ENCODE data around the gene ZBP1.
A peak's percentile ranks its signal among the peaks of the same experiment; 100 is the strongest.

The ZBP1 gene

GRCh38 chr20:57616143-57616951 lies 3.9 kb downstream of the ZBP1 start:
- peak; percentile 56 for DNase-seq

DNA sequence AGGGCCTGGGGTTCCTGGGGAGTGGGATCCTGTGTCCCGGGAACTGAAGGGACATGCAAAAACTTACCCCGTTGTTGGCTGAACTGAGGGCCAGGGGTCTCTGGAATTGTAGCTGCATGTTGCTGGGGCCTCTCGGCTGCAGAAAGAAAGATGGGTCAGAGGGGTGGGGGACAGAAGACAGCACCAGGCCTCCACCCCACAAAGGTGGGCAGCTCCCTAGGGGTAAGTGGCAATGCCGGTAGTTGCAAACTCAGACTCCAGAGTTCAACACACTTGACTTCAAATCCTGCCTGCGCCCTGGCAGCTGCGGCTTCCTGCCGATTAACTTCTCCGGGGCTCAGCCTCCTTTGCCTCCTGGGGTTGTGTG lies 4.8 kb downstream of the ZBP1 start:
- DNase-seq = peak; percentile 50

- peak; percentile 53 for DNase-seq
These were observed 5.5 kb downstream of the ZBP1 start for GRCh38 chr20:57614490-57615444.

- DNase-seq = peak; percentile 50
These were observed 6.7 kb downstream of the ZBP1 start for GRCh38 chr20:57613481-57613921.

GRCh38 chr20:57612916-57613315 lies 7.3 kb downstream of the ZBP1 start:
- peak; percentile 24 for DNase-seq

GRCh38 chr20:57612436-57612835 lies 7.8 kb downstream of the ZBP1 start:
- DNase-seq = peak; percentile 26

DNA sequence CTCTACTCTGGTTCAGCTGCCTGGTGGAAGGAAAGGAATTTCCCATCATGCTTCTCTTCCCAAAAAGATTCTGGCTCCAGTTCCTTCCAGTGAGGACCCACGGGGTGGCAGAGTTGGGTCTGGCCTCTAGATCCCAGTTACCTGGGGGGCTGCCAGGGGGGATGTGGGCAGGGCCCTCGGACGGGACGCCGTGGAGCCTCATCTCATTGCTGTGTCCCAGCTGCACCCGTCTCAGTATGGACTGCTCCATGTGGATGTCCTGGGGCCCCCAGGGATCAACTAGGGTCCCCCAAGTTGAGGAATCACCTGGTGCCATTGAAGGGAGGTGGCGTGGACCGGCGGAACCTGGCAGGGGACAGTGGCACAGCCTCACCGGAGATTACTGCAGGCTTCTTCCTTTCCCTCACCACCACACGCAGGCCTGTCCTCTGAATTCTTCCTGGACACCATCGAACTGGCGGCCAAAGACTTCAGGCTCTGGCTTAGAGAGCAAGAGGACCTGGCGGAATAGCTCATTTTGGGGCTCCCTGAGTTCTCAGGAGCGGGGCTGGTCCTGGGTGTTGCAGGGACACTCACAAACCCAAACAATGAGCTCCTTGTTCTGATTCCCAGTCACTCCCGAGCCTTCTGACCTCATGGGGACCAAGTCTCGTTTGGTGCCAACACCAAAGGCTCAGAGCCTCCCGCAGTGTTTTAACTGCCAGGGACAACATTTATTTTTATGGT lies 8.5 kb downstream of the ZBP1 start:
- peak; percentile 26 for DNase-seq

- no peak for DNase-seq
These were observed 9.8 kb downstream of the ZBP1 start for GRCh38 chr20:57610261-57610952.

DNA sequence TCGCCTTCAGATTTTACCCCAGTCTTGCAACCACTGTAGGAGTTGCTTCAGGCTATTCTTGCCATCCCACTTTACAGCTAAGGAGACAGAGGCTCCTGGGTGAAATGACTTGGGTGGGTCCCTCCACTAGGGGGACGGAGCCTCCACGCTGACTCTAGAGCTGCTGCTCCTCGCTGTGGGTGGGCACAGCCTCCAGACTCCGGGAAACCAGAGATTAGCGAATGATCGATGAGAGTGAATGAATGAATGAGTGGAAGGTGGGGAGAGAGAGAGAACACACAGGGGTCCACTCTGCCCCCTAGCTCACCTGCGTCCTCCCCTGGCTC lies 10.4 kb downstream of the ZBP1 start:
- no peak for DNase-seq

- no peak for DNase-seq
These were observed 11.0 kb downstream of the ZBP1 start for GRCh38 chr20:57609086-57609841.

DNA sequence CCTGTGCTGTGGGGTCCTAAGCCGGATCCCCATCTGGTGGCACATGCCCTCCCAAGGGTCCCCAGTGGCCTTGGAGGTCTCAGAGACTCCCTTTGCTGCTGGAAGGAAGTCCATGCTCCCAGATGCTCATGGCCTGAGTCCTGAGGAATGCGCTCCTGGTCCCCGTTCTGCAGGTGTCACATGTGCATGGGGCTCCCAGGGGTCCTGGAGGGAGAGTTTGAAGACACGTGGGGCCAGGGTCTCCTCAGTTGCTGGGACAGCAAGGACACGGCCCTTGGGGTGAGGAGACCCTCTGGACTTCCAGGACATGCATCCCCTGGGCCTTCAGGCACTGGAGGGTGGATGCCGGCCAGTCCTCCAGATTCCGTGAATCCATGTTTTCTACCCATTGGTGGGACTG lies 11.7 kb downstream of the ZBP1 start:
- no peak for DNase-seq

GRCh38 chr20:57605878-57606277 lies 14.3 kb downstream of the ZBP1 start:
- DNase-seq = no peak

- no peak for DNase-seq
These were observed 15.2 kb downstream of the ZBP1 start for GRCh38 chr20:57605045-57605444.

DNA sequence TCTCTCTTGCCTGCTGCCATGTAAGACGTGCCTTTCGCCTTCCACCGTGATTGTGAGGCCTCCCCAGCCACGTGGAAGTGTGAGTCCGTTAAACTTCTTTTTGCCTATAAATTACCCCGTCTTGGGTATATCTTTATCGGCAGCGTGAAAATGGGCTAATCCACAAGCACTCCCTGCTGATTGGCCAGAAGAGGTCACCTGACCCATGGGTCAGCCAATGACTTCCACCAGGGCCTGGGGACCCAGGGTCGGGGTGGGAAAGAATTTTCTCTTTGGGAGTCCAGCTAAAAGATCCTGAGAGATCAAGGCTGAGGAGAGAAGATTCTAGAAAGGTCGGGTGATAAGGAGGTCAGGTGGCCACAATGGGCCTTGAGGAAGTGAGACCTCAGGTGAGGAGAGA lies 17.1 kb downstream of the ZBP1 start:
- no peak for DNase-seq

- no peak for DNase-seq
These were observed 18.5 kb downstream of the ZBP1 start for GRCh38 chr20:57601737-57602136.

DNA sequence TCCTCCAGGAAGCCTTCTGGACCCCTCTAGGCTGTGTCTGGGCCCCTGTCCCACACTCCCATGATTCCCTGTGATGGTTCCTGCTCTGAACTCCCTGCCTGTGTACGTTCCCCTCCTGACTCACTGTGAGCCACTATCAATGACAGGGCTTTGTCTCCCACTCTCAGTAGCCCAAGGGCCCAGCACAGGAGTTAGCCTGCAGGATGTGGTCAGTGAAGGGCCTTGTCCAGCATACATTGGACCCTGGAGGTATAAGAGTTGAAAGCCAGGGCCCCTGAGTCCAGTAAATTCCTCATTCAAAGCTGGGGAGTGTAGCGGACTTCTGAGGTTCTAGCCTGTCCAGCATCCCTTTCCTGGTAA lies 19.0 kb downstream of the ZBP1 start:
- no peak for DNase-seq

DNA sequence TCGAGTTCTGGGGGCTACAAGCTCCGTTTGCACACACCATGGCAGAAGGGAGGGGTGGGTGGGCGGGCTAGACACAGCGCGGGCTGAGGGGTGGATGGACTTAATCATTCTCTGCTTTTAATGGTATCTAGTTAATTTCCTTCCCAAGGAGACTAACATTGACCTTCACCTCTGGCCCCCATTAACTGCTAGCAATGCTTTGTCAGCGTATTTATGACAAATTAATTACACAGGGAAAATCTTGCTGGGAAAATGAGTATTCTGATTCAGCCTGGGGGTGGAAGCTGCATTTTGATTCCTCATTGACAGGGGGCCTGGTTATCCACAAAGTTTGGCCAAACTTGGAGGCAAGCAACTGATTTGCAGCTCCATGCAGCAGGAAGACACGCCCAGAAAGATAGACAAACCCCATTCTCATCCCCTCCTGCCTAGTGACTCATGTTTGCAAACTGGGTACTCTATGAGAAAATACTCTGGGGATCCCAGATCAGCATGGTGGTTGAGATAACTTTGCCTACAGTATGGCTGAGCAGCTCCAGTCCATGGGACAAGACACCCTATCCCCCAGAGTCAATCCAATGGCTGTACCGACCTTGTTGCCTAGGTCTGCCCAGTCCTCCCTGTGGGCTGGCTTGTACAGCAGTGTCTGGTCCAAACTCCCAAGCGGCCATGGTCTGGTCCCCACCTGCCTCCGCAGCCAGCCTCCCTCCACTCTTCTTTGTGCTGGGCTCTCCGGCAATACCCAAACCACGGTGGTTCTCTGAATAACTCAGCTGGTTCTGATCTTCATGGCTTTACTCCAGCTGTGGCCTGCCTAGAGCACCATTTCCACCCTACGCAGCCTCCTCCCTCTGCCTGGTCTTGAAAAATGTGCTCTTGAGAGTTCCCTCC lies 19.7 kb downstream of the ZBP1 start:
- DNase-seq = no peak

DNA sequence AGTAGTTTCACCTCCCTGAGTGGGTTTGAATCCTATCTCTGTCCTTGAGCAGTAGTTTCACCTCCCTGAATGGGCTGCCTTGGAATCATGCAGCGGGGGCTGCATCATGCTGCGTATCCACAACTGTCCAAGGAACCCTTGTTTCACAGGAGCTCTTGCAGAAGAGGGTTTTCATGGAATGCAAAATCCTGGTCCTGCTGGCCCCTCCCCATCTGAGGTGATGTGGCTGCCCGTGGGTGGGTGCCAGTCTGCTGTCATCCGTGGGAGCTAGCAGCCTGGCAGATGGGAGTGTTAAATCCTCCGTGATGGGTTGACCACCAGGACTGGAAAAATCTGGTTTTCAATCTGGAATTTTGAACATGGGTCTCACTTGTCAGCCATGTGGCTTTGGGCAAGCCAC lies 21.7 kb downstream of the ZBP1 start:
- no peak for DNase-seq

DNA sequence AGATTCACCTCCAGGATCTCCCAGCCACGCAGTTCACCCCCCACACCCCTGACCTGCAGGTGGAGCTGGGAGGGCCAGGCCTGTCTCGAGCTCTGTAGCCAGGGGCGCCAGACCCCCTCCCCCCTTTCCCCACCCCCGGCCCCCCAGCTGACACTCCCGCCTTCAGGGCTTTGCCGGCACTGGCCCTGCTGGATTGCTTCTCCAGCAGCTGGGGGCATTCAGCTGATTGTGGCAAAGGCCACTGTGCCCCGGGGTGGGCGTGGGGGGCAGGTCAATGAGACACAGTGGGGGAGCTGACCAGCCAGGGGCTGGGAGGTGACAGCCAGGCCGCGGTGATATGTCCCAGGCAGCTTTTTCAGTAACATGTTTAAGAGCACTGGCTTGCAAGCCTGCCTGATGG lies 22.2 kb downstream of the ZBP1 start:
- DNase-seq = no peak

DNA sequence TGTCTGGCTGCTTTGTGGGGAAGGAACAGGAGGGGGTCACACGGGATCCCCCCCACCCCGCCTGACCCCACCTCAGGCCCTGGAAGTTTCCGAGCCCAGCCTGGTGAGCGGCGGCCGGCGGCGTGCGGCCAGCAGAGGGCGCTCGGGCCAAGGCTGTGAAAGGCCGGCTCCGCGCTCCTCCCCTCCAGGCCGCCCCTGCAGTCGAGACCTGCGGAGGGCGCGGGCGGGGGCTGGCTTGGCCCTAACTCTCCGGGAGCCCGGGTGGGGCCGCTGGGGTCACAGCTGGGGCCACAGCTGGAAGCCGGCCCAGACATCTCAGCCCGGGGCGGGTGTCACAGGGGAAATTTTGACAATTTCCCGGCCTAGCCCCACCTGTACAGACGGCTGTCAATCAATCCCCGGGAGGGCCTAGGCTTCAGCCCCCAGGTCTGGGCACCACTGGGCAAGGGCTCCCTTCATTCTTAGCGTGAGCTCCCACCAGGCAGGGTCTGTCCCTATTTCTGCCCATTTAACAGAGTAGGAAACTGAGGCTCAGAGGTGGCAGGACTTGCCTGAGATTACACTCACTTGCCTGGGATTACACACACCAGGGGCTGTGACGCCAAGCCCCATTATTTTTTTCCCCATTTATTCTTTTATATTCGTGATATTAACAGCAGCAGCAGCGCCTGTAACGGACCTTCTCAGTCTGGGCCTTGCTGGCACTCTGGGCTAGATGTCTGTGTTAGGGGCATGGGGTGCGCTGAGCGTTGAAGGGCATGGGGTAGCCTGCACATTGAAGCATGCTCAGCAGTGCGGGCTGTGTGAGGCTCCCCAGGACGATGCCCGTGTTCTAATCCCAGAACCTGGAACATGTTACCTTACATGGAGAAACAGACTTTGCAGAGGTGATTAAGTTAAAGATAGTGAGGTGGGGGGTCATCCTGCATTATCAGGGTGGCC lies 23.0 kb downstream of the ZBP1 start:
- peak; percentile 91 for DNase-seq
